ENCODE results near the gene SH2D4B.

SH2D4B gene

GRCh38 chr10:80693565-80693964 is 155.9 kb downstream of the SH2D4B start:
- no peak for DNase-seq

GRCh38 chr10:80694930-80695329 is 157.2 kb downstream of the SH2D4B start:
- no peak for DNase-seq
